Panc1 (cell line): Measurements from ENCODE around the gene PHF24. TPM values are rescaled to one million over a fixed set of nuclear protein-coding genes. Genes with fewer than 3 reads are reported as not detected.

Experiments
- ATAC-seq: fragments of 200-7000 bp; cut with Tn5 transposase; 2 replicates; pipeline ENCODE4 v1.9.1; 2020; ENCODE audit warnings: mild to moderate bottlenecking, moderate library complexity
- BruUV-seq: library from RNA; stranded (reverse); fragments of 400-500 nt; replicated peaks from 2 replicates; lab custom pipeline; 2021; lab: Mats Ljungman, UMichigan
- CTCF ChIA-PET: fragments of 300-600 bp; sonication (Branson Sonifier 250); formaldehyde crosslinking; loops from one replicate; lab custom pipeline; 2022; ENCODE audit warnings: antibody characterized with exemption; lab: Charles Lee
- POLR2A ChIA-PET: fragments of 300-600 bp; sonication (Branson Sonifier 250); formaldehyde crosslinking; loops from one replicate; lab custom pipeline; 2022; ENCODE audit warnings: antibody characterized with exemption; lab: Charles Lee
- DNase-seq: peaks from one replicate; pipeline ENCODE4 v3.0.0-alpha.2; 2010; ENCODE audit warnings: low read depth, low spot score
- H3K27ac ChIP-seq: 2 replicates; pipeline ENCODE4 v1.5.1; 2011; ENCODE audit warnings: mild to moderate bottlenecking, low read length, inconsistent platforms
- H3K27me3 ChIP-seq: fragments of 200-500 bp; sonication (Bioruptor generic); 2 replicates; pipeline ENCODE4 v1.6.0; 2014; ENCODE audit warnings: low read length, inconsistent platforms; ENCODE audit not compliant: control insufficient read depth, insufficient read depth
- H3K36me3 ChIP-seq: fragments of 200-500 bp; sonication (Bioruptor generic); 2 replicates; pipeline ENCODE4 v1.5.1; 2014; ENCODE audit warnings: inconsistent platforms, mild to moderate bottlenecking, low read length, moderate library complexity; ENCODE audit not compliant: control insufficient read depth, insufficient read depth
- H3K4me1 ChIP-seq: 2 replicates; pipeline ENCODE4 v1.5.1; 2011; ENCODE audit warnings: inconsistent platforms, mild to moderate bottlenecking, low read length, moderate library complexity; ENCODE audit not compliant: control insufficient read depth, insufficient read depth
- H3K4me3 ChIP-seq, 2 experiments: 2 replicates each; pipeline ENCODE4 v1.5.1; 2011 to 2012; ENCODE audit warnings: low read depth in 2 of 2, low read length in 2 of 2, mild to moderate bottlenecking in 2 of 2, inconsistent platforms in 1 of 2, moderate library complexity in 1 of 2
- H3K9me3 ChIP-seq: fragments of 200-500 bp; sonication (Bioruptor generic); 2 replicates; pipeline ENCODE4 v1.5.1; 2014; ENCODE audit warnings: low read depth, mild to moderate bottlenecking, inconsistent platforms, low read length, moderate library complexity; ENCODE audit not compliant: control insufficient read depth, insufficient read depth
- POLR2AphosphoS5 ChIP-seq: IDR thresholded peaks from 2 replicates; pipeline ENCODE4 v1.6.1; 2012; ENCODE audit warnings: mild to moderate bottlenecking, low read depth, low read length, moderate library complexity
- SIN3A ChIP-seq: IDR thresholded peaks from 2 replicates; pipeline ENCODE4 v1.6.1; 2012; ENCODE audit warnings: low read depth, mild to moderate bottlenecking, low read length, moderate library complexity, borderline replicate concordance; ENCODE audit not compliant: insufficient read depth
- TCF7L2 ChIP-seq: IDR thresholded peaks from 2 replicates; pipeline ENCODE4 v1.6.1; 2011; ENCODE audit warnings: mild to moderate bottlenecking, low read depth, low read length, inconsistent platforms
- in situ Hi-C: cut with HindIII; loops from 2 replicates; pipeline ENCODE4 v1.10.0; 2016; ENCODE audit warnings: low sequenced_read_pairs, low pct_unique_long_range_greater_than_20kb
- intact Hi-C: fragments of 100-400 bp; cut with micrococcal nuclease; formaldehyde crosslinking; loops from one replicate; pipeline ENCODE4 v1.10.0; 2022; ENCODE audit not compliant: unreplicated experiment
- total RNA-seq: library from RNA; stranded (reverse); gene quantifications from one replicate; pipeline ENCODE4 v1.2.1, GENCODE V29; 2021; ENCODE audit not compliant: unreplicated experiment
- TF ChIP-seq, protein P1 (sequence below), 2 experiments: IDR thresholded peaks; 2 replicates each; pipeline ENCODE4 v1.6.1; 2011 to 2012; ENCODE audit warnings: low read depth in 2 of 2, control low read depth in 1 of 2, low read length in 1 of 2, mild to moderate bottlenecking in 1 of 2, moderate library complexity in 1 of 2; ENCODE audit not compliant: insufficient read depth in 1 of 2
- TF ChIP-seq, protein P2 (sequence below): fragments of 450-650 bp; IDR thresholded peaks from 2 replicates; pipeline ENCODE4 v1.5.1; 2017; ENCODE audit warnings: mild to moderate bottlenecking

The PHF24 gene
- total RNA-seq, 1 experiment from 2014 or later = 0.08 TPM

DNA sequence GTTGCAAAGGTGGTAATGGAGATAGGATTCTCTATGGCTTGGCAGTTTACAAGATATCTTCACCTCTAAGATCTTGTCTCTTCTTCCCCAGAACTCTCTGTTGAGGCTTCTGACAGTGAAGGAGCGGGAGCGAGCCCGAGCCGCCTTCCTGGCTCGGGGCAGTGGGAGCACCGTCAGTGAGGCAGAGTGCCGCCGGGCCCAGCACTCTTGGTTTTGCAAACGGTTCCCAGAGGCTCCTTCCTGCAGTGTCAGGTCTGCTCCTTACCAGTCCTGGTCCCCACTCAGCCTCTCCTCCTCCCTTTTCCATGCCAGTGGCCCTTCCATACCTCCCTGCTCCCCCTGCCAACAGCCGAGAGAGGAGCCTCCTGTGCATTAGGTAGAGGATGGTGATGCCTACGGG lies 18.9 kb downstream of the PHF24 start:
- intact Hi-C loops (no loop called here), in situ Hi-C loops (no loop called here)
- no TSS peak for BruUV-seq
- TF ChIP-seq, protein P1, sequence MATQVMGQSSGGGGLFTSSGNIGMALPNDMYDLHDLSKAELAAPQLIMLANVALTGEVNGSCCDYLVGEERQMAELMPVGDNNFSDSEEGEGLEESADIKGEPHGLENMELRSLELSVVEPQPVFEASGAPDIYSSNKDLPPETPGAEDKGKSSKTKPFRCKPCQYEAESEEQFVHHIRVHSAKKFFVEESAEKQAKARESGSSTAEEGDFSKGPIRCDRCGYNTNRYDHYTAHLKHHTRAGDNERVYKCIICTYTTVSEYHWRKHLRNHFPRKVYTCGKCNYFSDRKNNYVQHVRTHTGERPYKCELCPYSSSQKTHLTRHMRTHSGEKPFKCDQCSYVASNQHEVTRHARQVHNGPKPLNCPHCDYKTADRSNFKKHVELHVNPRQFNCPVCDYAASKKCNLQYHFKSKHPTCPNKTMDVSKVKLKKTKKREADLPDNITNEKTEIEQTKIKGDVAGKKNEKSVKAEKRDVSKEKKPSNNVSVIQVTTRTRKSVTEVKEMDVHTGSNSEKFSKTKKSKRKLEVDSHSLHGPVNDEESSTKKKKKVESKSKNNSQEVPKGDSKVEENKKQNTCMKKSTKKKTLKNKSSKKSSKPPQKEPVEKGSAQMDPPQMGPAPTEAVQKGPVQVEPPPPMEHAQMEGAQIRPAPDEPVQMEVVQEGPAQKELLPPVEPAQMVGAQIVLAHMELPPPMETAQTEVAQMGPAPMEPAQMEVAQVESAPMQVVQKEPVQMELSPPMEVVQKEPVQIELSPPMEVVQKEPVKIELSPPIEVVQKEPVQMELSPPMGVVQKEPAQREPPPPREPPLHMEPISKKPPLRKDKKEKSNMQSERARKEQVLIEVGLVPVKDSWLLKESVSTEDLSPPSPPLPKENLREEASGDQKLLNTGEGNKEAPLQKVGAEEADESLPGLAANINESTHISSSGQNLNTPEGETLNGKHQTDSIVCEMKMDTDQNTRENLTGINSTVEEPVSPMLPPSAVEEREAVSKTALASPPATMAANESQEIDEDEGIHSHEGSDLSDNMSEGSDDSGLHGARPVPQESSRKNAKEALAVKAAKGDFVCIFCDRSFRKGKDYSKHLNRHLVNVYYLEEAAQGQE (IDR thresholded peaks at IDR 0.05; ENCODE audit: insufficient read depth in 1 of 2, low read depth in 2 of 2, low read length in 1 of 2) = no peak
- TF ChIP-seq SIN3A (no peak), TCF7L2 (no peak), POLR2AphosphoS5 (no peak)
- TF ChIP-seq, protein P2, sequence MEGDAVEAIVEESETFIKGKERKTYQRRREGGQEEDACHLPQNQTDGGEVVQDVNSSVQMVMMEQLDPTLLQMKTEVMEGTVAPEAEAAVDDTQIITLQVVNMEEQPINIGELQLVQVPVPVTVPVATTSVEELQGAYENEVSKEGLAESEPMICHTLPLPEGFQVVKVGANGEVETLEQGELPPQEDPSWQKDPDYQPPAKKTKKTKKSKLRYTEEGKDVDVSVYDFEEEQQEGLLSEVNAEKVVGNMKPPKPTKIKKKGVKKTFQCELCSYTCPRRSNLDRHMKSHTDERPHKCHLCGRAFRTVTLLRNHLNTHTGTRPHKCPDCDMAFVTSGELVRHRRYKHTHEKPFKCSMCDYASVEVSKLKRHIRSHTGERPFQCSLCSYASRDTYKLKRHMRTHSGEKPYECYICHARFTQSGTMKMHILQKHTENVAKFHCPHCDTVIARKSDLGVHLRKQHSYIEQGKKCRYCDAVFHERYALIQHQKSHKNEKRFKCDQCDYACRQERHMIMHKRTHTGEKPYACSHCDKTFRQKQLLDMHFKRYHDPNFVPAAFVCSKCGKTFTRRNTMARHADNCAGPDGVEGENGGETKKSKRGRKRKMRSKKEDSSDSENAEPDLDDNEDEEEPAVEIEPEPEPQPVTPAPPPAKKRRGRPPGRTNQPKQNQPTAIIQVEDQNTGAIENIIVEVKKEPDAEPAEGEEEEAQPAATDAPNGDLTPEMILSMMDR = no peak
- Histone ChIP-seq H3K4me1 (no peaks in the 10 kb centered on the region), H3K36me3 (no peaks in the 10 kb centered on the region), H3K4me3 (no peak overlapping the region), H3K27me3 (peaks cover 7% of the 10 kb centered on the region; the same call in 1 of the 2 replicates), H3K27ac (no peak overlapping the region), H3K9me3 (no peaks in the 10 kb centered on the region)
- no peak for DNase-seq
- no peak for ATAC-seq
- POLR2A ChIA-PET = no interaction called here
- CTCF ChIA-PET = no interaction called here

DNA sequence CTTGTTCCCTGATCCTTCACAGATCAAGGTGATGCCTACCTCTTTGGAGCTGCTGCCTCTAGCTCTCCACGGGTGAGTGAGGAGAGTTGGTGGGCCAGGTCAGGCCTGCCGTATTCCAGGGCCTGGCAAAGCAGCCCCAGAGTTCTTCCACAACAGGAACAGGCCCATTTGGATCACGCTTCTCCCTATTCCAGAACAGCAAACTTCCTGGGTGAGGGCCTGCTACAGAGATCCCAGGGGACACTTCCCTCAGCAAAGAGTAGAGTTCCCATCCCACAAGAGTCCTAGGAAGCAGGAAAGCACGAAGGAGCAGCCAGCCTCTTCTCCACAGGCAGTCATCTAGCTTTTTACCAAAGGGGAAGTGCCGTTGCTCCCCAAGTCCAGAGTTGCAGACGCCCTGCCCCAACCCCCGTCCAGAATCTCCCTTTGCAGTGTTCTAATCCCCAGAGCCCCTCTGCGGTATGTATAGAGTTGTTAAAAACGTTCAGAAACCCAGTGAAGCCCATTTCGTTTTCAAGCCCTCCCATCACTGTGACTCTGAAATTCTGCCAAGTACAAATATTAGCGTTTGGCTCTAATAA lies 22.2 kb downstream of the PHF24 start:
- Histone ChIP-seq H3K27ac (no peak overlapping the region), H3K9me3 (no peaks in the 10 kb centered on the region), H3K36me3 (no peaks in the 10 kb centered on the region), H3K27me3 (0 out of 2 replicates have a peak, but pooled peaks cover 2% of the 10 kb centered on the region), H3K4me1 (no peaks in the 10 kb centered on the region), H3K4me3 (no peak overlapping the region)
- no peak for ATAC-seq
- no TSS peak for BruUV-seq
- CTCF ChIA-PET = interaction anchor here (0.6 kb wide), 1 partner anchor 91 kb away, joined by 5 read pairs; no protein-coding TSS in a partner anchor
- DNase-seq = no peak
- intact Hi-C loops (no loop called here), in situ Hi-C loops (no loop called here)
- TF ChIP-seq, protein P2 = no peak
- TF ChIP-seq TCF7L2 = no peak
- no peak for TF ChIP-seq POLR2AphosphoS5
- no peak for TF ChIP-seq SIN3A
- TF ChIP-seq, protein P1 (IDR thresholded peaks at IDR 0.05; ENCODE audit: insufficient read depth in 1 of 2, low read depth in 2 of 2, low read length in 1 of 2) = no peak
- POLR2A ChIA-PET = no interaction called here
